NCI-H510A (cell line): ENCODE results near the gene FBRSL1.

Source experiments
- DNase-seq: peaks from one replicate; lab custom pipeline; 2025; lab: John Stamatoyannopoulos, UW

The FBRSL1 gene

DNA sequence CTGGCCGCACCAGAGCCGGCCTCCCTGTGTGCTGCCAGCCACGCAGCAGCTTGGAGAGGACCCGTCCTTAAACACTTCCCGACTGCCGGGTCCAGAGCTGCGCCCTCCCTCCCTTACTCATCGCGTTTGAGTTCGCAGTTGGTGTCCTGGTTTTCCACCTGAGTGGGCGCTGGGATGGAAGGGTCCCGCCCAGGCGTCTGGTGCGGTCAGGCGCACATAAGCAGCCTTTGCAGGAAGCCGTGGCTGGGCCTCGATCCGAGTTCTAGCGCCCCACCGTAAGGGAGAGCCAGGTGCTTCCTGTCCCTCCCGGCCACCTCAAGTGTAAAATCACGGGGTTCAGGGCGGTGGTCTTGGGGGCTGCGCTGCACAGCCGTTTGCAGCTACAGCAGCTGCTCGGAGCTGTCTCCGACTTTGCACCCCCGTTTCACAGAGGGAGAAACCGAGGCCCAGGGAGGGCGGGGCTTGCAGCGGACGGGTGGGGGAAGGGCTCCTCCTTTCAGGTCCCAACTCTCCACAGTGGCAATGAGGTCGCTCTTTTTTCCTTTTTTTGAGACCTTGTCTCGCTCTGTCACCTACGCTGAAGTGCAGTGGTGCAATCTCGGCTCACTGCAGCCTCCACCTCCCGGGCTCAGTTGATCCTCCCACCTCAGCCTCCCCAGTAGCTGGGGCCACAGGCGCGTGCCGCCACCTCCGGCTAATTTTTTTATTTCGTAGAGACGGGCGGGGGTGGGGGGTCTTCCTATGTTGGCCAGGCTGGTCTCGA, 69.1 kb downstream of the FBRSL1 start:
- no peak for DNase-seq

DNA sequence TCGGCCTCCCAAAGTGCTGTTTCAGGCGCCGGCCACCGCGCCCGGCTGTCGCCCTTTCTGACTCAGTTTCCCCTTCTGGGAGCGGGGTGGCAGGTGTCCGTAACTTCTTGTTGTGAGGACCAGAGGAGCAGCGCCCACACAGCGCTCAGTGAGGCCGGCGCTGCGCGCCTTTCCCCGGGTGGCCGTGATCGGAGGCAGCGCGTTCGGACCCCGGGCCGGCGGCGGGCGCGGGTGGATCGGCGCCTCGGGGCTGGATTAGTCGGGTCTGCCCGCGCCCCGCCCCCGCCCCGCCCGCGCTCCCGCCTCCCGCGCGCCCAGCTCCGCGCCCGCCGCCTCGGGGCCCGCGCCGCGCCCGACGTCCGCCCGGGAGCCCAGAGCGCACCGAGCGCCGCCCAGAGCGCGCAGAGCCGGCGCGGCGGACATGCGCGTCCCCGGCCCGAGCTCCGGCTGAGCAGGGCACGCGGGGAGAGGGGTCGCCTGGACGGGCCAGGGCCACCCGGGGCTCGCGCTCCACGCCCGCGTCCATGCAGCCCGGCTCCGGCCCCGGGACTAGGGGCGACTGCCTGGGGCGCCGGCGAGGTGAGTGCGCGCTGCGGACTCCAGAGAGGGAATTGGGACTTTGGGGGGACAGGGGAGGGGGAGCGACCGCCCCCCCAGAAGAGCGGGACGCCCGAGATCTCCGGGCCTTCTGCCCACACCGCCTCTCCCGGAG, 69.9 kb downstream of the FBRSL1 start:
- DNase-seq = peak; percentile 77

DNA sequence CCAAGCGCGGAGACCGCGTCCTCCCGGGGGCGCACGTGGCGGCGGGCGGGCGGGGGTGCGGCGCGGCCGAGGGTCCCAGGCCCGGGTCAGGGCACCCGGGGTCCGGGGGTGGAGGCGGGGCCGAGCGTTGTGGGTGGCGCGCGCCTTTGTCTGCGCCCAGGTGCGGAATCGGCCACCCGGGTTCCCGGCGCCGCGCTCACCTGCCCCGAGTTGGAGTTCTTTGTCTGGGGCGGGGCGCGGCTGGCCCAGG, 70.3 kb downstream of the FBRSL1 start:
- DNase-seq = peak; percentile 31

DNA sequence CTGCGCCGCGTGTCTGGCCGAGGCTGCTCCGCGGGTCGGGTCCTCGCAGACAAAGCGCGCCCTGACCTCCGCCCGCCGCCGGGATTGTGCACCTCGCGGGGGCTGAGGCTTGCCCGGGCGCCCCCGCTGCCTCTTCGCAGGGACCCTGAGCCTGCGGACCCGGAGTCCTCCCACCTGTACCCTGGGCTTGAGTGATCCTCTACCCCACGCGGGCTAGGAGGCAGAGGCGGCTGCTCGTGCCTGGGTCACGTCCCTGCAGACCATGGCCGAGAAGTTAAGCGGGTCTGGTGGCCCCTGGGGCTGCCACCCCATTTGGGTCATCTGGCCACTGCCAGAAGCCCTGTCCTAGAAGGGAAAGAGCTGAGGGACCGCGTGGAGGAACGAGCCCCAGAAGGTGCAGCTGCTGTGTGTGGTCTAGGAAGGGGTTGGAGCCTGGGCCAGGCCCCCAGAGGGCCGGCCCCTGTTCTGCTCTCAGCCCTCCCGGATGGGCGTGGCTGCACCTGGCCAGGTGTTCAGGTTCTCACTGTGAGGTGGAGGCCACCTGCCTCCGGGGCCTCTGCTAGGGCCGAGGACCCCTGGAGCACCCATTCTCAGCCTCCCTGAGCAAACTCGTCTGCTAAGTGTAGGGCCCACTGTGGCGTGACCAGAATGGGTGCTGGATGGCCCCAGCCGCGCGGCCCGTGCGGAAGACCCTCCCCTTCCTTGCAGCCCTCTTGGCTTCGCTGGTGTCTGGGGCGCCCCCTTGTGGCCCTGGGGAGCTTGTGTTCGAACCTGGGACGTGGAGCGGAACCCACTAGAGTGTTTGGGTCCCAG, 70.9 kb downstream of the FBRSL1 start:
- peak; percentile 98 for DNase-seq
